NCI-H187 treated with DMSO at 0.1 percent for 48 hours (cell line): ENCODE measurements around the gene TRPC1.

Experiments used
- DNase-seq: peaks from one replicate; lab custom pipeline; 2025; lab: John Stamatoyannopoulos, UW

Gene TRPC1

DNA sequence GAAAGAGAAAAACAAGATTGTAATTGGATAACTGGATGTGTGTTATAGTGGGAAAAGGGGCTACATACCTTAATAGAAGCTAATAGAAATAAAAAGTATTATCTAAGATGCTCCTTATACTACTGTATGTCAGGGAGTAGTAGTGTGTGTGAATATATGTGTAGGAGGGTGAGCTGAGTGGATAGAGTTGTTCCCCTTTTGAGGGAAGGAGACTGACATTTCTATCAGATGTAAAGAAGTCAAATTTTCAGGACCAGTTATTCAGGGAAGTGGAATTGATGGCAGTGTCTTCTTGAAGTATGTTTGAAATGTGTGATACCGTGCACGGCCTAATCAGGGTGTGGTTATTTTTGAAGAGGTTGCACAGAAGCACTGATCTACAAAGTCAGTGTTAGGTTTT, 116.0 kb downstream of the TRPC1 start:
- DNase-seq: no peak

DNA sequence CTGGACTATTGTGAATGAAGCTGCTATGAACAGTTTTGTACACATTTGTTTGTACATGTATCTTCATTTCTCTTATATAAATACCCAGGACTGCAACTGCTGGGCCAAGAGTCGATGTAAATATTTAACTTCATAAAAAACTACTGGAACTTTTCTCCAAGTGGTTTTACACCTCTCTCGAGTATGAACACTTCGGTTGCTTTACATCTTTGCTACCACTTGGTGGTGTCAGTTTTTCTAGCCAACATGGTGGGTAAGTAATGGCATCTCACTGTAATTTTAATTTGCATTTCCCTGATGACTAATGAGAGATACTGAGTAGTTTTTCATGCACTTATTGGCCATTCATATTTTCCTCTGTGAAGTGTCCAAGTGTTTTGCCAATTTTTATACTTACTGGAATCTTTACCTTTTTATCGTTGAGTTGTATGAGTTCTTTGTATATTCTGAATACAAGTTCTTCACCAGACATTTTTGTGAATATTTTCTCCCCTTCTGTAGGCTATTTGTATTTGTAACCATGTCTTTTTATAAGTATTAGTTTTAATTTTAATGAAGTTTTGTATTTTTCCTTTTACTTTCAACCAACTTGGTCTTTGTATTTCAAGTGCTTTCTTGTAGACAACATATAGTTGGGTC, 120.6 kb downstream of the TRPC1 start:
- DNase-seq: no peak

DNA sequence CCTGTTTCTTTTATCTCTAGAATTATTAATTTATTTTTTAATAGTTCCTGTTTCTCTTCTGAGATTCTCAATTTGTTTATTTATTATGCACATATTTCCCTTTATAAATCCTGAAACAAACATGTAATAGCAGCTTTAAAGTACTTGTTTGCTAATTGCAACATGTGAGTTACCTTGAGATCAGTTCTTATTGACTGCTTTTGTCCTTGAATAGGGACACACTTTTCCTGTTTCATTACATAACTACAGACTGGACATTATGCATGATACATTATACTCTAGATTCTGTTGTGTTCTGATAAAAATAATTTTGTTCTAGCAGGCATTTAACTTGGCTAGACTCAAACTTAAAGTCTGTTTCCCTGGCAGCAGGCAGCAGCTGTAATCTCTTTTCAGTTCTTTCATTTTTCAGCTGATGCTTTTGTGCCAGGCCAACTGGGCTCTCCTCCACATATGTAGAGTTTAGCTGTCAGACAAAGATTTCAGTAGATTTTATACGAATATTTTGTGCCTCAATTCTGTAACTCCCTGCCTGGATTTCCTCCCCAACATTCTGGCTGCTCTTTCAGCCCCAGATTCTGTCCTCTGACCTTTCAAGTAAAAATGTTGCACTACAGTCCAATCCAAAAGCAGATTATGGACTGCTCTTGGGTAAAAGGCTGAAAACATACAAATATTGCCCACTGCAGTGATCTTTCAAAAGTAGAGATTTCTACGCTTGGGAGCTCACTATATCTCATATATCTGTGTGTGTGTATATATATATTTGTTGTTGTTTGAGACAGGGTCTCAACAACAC, 123.1 kb downstream of the TRPC1 start:
- DNase-seq: no peak

DNA sequence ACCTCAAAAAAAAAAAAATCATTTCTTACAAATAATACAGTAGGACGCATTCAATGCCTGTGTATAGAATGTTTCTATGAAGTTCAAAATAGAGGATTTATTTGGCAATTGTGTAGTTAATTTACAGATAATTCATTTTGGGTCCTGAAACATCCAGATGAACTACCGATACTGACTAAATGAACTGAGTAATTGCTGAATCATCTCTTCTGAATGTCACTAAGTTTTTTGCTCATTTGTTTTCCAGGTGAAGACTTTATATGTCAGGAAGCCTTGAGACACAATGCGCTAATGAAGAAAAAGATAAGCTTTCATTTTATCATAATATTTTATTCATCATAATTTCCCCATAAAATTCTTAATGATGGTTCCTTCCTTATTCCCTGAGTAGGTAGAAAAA, 125.3 kb downstream of the TRPC1 start:
- DNase-seq: no peak

DNA sequence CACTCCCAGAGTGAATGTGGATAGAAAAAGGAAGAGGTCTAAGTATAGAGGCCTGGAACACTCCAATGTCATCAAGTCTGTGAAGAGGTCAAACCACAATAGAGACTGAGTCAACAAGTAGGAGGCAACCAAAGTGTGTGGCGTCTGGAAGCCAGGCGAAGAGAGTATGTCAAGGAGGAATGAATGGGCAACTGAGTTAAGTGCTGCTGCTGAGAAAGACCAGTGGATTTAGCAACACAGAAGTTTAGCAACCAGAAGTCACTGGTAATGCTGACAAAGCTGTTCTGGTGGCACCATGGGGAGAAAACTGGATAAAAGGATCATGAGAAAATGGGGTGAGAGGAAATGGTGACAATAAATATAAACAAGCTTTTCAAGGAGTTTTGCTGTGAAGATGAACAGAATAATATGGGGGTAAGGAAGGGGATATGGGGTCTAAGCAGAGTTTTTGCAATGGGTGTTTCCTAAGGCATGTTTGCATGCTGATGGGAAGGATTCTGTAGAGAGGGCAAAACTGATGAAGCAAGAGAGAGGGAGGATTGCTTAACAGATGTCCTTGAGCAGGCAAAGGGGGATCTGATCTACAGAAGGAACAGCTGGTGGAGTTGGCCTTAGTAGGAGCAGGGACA, 126.7 kb downstream of the TRPC1 start:
- no peak for DNase-seq

DNA sequence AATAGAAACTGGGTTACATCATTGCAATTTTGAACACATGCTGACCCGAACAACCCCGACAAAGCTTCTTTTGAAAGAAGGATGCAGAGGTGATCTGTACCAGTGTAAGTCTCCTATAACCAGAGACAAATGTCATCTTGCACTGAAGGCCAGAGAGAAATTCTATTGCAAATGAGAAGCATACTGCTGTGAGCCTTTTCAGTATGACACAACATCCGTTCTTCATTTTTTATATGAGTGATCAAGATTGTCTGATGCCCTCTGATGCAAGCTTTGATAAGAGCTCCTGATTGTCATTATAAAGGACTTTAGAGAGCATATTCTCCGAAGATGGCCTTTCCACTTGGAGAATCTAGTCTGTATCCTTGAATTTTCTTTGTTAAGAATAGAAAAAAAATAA, 128.2 kb downstream of the TRPC1 start:
- no peak for DNase-seq

DNA sequence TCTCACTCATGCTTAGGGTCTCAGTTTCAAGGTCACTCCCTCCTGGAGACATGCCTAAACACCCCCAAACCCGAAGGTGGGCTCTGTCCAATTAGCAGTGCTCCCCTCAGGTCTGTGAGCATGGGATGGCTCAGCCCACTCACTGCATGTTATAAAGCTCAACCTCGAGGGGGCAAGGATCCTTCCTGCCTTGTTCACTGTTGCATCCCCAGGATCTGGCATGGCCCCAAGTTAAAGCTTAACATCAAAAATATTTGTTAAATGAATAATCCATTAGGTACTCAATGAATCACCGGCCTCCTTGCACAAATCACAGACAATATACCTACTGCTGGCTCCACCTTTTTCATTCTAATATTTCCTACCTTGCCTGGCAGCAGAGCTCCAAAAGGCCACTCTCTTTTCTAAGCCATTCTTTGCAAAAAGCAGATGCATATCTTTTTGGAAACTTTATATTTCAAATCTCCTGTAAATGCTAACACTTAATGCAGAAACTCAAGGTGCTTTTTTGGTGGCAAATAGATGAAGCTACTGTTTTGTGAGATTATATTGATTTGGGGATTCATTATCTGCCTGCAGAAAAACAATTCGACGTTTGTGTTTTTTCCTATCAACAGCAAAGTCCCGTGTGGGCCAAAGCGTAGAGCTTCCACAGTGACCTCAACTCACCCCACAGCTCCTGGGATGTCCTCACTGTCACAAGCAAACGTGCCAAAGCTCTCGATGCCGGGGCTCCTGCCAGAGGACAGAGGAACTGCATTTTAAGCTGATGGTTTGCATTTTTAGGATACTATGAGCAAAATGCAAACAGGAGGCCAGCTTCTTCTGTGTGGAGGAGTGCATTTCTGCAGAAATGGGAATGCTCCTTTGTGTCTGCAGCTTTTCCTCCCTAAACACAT, 129.7 kb downstream of the TRPC1 start:
- DNase-seq: no peak

DNA sequence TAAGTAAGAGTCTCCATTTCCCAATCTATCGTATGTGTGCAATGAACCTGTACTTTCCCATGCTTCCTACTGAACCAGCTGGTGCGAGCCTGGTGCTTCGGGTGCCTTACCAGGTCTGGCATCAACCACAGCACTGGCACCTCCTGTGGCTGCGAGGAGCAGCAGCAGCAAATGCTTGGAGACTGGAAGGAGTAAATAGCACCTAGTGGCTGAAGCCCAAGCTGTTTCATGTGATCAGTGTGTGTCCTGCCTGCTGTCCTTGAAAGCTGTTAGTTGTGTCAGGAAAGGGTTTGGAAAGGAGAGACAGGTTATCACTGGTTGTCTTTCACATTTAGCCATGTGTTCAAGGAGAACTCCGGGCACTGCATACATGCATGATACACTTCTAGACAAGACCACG, 133.2 kb downstream of the TRPC1 start:
- no peak for DNase-seq
